Cardiac muscle cell (in vitro differentiated cells and primary cell): ENCODE measurements around the gene XPNPEP3. TPM values are rescaled to one million over a fixed set of nuclear protein-coding genes. Genes with fewer than 3 reads are reported as not detected.
A peak's percentile ranks its signal among the peaks of the same experiment; 100 is the strongest.
"Not testable (repeated sequence)": the region's sequence is repeated elsewhere in the genome, so short reads cannot be mapped to it uniquely, and the experiment has no call there.

ENCODE experiments used
- DNase-seq, 2 donors: peaks; one replicate each; pipeline versions ENCODE4 v3.0.0 to v3.0.0-alpha.2; 2010 to 2017; ENCODE audit warnings: low read depth in 1 of 2, low spot score in 1 of 2
- H3K27ac ChIP-seq: fragments of 200-600 bp; sonication (generic); 2 replicates; pipeline ENCODE4 v1.5.1; 2016
- H3K27me3 ChIP-seq: fragments of 200-600 bp; sonication (generic); 2 replicates; pipeline ENCODE4 v1.6.0; 2016; ENCODE audit warnings: control low read depth
- H3K36me3 ChIP-seq: fragments of 200-600 bp; sonication (generic); 2 replicates; pipeline ENCODE4 v1.5.1; 2016; ENCODE audit warnings: control low read depth
- H3K4me1 ChIP-seq: fragments of 200-600 bp; sonication (generic); 2 replicates; pipeline ENCODE4 v1.8.1; 2017; ENCODE audit warnings: low read depth, mild to moderate bottlenecking, mixed run types
- H3K4me3 ChIP-seq: fragments of 200-600 bp; sonication (generic); 2 replicates; pipeline ENCODE4 v1.5.1; 2016; ENCODE audit warnings: mild to moderate bottlenecking
- H3K9me3 ChIP-seq: fragments of 200-600 bp; sonication (generic); 2 replicates; pipeline ENCODE4 v1.5.1; 2017; ENCODE audit warnings: low read depth, mild to moderate bottlenecking, control low read depth
- polyA plus RNA-seq: library from polyadenylated mRNA; unstranded; fragments of >200 nt; fragmentation: Nextera tagmentation; extraction: Ambion mirVana; gene quantifications from 2 replicates; pipeline ENCODE4 v1.2.1, GENCODE V29; 2016
- total RNA-seq: library from RNA; depleted of rRNA; stranded (reverse); fragments of >200 nt; gene quantifications from 2 replicates; pipeline ENCODE4 v1.2.3, GENCODE V29; 2016
- TF ChIP-seq, protein P1 (sequence below): IDR thresholded peaks from 2 replicates; pipeline ENCODE4 v1.5.1; 2012; ENCODE audit warnings: low read depth, mild to moderate bottlenecking, low read length

XPNPEP3 gene
- total and polyA plus RNA-seq, 2 experiments from 2014 or later, result 15.8 to 18.2 TPM

DNA sequence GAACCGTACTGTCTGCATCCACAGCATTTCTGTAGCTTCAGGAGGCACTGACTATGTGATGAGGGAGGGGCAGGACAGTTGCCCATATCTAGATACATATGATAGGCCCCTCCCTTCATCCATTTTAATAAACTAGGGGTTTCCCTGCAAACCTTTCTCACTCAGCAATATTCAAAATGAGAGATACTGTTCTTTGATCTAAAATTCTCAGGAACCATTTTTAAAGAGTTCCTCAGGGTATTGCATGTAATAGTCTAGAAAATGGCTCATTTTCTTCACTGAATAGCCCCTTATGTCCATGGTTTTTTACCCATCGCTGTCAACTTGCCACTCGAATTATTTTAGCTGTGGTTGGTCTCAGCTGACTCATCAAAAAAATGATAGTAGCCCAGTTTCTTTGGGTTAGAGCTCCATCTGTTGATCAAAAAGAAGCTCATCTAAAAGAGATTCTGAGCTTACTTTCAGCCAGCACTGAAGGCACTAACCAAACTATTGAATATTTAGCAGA, 42.0 kb downstream of the XPNPEP3 start:
- H3K4me1 ChIP-seq, result no peaks in the 10 kb centered on the region
- TF ChIP-seq, protein P1, sequence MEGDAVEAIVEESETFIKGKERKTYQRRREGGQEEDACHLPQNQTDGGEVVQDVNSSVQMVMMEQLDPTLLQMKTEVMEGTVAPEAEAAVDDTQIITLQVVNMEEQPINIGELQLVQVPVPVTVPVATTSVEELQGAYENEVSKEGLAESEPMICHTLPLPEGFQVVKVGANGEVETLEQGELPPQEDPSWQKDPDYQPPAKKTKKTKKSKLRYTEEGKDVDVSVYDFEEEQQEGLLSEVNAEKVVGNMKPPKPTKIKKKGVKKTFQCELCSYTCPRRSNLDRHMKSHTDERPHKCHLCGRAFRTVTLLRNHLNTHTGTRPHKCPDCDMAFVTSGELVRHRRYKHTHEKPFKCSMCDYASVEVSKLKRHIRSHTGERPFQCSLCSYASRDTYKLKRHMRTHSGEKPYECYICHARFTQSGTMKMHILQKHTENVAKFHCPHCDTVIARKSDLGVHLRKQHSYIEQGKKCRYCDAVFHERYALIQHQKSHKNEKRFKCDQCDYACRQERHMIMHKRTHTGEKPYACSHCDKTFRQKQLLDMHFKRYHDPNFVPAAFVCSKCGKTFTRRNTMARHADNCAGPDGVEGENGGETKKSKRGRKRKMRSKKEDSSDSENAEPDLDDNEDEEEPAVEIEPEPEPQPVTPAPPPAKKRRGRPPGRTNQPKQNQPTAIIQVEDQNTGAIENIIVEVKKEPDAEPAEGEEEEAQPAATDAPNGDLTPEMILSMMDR, result peak; percentile 65
- H3K27me3 ChIP-seq, result no peaks in the 10 kb centered on the region
- H3K4me3 ChIP-seq, result no peak overlapping the region
- H3K27ac ChIP-seq, result no peak overlapping the region
- no peaks in the 10 kb centered on the region for H3K9me3 ChIP-seq
- no peaks in the 10 kb centered on the region for H3K36me3 ChIP-seq
- peak; percentile 20 to 71 for DNase-seq

DNA sequence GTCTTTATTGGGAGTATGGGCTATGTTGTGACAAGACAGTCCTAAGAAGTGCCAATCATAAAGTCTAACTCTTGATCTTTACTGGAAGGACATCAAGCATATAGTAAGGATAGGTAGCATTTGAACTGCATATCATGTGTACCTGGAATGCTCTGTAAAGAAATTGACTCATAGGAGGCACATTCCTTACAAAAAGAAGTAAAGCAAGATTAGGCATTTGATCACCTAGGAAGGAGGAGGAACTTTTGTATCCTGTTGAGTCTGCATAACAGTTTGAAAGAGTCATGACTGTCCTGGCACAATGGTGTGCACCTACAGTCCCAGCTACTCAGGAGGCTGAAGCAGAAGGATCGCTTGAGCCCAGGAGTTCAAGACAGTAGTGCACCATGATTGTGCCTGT, 47.2 kb downstream of the XPNPEP3 start:
- Histone ChIP-seq H3K27me3 (no peaks in the 10 kb centered on the region), H3K4me3 (no peak overlapping the region), H3K9me3 (no peaks in the 10 kb centered on the region), H3K27ac (no peak overlapping the region), H3K4me1 (no peaks in the 10 kb centered on the region), H3K36me3 (peaks cover 10% of the 10 kb centered on the region)
- TF ChIP-seq, protein P1, result no peak
- DNase-seq, result no peak

- Histone ChIP-seq H3K9me3 (no peaks in the 10 kb centered on the region), H3K36me3 (peaks cover 37% of the 10 kb centered on the region), H3K4me1 (no peaks in the 10 kb centered on the region), H3K4me3 (no peak overlapping the region), H3K27me3 (no peaks in the 10 kb centered on the region), H3K27ac (no peak overlapping the region)
- TF ChIP-seq, protein P1, result no peak
- DNase-seq, result no peak
These were observed 51.9 kb downstream of the XPNPEP3 start for GRCh38 chr22:40908895-40909294.

DNA sequence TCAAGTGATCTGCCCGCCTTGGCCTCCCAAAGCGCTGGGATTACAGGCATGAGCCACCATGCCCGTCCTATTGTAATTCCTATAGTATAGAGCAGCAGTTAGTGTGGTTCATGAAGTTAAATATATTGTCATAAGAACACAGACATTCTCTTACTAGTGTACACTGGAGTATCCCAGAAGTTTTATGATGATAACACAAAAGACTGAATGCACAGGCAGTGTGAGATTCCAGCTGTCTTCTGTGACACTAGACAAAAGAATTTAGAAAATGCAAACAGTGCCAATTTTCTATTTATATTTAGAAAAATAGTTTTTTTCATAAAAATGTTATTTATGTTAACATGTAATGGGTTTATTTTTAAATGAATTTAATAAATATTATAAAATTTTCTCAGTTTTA, 54.8 kb downstream of the XPNPEP3 start:
- peaks cover 46% of the 10 kb centered on the region for H3K36me3 ChIP-seq
- no peak for DNase-seq
- TF ChIP-seq, protein P1, result no peak
- H3K27me3 ChIP-seq, result no peaks in the 10 kb centered on the region
- no peaks in the 10 kb centered on the region for H3K9me3 ChIP-seq
- no peaks in the 10 kb centered on the region for H3K4me1 ChIP-seq
- no peak overlapping the region for H3K27ac ChIP-seq
- no peak overlapping the region for H3K4me3 ChIP-seq

DNA sequence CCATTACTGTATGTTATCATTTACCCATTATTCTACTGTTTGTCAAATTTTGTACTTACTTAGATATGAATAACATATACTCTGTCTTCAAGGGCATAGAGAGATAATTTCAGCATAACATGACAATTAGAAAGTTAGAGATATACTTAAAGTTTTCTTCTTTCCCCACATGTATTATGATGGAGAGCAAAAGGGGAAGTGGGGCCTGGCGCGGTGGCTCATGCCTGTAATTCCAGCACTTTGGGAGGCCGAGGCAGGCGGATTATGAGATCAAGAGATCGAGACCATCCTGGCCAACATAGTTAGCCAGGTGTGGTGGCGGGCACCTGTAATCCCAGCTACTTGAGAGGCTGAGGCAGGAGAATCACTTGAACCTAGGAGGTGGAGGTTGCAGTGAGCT, 56.0 kb downstream of the XPNPEP3 start:
- peaks cover 49% of the 10 kb centered on the region for H3K36me3 ChIP-seq

DNA sequence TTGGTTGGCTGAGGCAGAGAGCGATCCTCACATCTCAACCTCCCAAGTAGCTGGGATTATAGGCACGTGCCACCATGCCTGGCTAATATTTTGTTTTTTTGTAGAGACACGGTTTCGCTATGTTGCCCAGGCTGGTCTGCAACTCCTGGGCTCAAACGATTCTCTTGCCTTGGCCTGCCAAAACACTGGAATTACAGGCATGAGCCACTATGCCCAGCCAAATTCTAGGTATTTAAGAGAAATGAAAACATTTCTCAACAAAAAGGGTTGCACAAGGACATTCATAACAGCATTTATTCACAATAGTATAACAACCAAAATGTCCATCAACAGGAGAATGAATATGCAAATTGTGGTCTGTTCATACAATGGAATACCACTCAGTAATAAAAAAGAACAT, 62.5 kb downstream of the XPNPEP3 start:
- peaks cover 35% of the 10 kb centered on the region for H3K36me3 ChIP-seq
- no peak overlapping the region for H3K4me3 ChIP-seq
- H3K27ac ChIP-seq, result no peak overlapping the region
- H3K9me3 ChIP-seq, result no peaks in the 10 kb centered on the region
- DNase-seq, result peak in 1 of 2 donors; percentile 7
- H3K27me3 ChIP-seq, result no peaks in the 10 kb centered on the region
- TF ChIP-seq, protein P1, result no peak
- no peaks in the 10 kb centered on the region for H3K4me1 ChIP-seq

More for the DNA sequence above, 56.0 kb downstream of the XPNPEP3 start:
- H3K27me3 ChIP-seq, H3K4me1 ChIP-seq, H3K9me3 ChIP-seq, DNase-seq, H3K4me3 ChIP-seq, H3K27ac ChIP-seq: not testable (repeated sequence)
